NCI-H345 treated with DMSO at 0.1 percent for 48 hours (cell line): ENCODE results near the gene GLRX5.

Source experiments
- DNase-seq: peaks from one replicate; lab custom pipeline; 2025; ENCODE audit not compliant: unreplicated experiment; lab: John Stamatoyannopoulos, UW

The GLRX5 gene

DNA sequence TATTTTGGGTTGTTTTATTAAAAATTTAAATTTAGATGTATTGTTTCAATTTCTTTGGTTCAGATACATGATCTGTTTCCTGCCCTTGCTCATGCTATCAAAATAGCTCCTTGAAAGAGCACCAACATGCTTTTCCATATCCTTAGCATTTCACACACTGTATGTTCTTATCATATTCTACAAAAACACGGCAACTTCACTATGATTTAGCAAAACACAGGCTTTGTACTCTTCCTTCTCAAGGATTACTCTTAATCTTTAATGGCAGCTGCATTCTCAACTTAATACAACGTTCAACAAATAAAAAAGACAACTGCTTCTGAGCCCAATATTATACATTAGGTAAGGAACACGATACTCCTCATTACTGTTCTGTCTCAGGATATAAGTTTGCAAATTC lies 2.9 kb upstream of the GLRX5 start:
- no peak for DNase-seq

DNA sequence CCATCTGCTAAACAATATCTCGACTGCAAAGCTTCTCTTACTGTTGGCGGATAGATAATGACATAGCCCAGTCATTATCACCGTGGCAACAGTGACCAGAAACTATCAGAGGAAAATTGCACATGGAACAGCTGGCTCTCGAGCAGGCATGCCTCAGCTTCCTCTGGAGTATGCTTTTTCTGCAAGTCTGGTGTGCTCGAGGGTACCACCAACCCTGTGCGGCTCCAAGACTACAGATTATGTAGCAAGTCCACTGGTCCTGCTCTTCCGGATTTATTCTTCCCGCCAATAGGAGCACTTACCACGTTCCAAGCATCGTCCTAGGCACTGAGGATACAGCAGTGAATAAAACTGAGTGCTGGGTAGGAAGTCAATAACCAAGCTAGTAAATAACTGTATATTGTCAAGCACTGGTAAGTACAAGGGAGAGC lies 1.4 kb upstream of the GLRX5 start:
- DNase-seq = no peak

DNA sequence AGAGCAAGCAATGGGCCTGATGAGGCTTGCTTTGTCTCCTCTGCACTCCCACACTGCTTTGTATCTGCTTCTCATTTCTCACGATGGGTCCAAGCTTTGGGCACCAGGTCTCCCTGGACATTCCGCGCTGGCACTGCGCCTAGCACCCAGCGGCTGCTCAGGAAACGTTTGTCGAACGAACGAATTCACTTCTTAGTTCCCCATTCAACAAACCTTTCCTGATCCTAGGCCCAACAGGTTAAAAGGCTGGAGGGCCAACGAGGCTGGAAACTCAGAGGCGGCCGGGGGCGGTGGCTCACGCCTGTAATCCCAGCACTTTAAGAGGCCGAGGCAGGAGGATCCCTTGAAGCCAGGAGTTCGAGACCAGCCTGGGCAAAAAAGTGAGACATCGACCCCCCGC lies 1.0 kb upstream of the GLRX5 start:
- no peak for DNase-seq

DNA sequence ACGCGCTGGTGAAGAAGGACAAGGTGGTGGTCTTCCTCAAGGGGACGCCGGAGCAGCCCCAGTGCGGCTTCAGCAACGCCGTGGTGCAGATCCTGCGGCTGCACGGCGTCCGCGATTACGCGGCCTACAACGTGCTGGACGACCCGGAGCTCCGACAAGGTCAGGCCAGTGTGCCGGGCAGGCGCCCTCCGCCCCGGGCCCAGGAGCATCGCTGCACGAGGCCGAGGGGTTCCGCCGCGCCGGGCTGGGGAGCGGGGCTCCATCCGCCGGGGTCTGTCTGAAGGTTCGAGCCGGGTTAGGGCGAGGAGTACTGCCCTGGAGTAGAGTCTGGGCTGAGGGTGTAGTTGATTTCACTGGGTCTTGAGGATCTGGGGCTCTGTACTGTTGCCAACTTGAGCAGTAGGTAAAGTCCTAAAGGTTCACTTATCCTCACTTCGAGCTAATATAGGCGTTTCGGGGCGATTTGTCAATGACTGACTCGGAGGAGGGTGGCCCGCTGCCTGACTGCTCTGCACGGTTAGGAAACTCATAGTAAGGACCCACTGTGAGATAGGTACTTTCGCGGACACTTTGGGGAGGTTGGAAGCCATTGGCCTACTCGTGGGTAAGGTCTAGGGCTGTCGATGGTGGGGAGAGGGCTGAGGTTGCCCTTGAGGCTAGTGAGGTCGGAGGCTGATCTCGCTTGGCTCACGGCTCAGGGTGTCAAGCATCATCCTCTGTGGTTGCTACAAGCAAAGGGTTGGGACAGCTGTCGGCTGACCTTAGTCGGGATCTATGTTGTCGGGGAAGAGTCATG lies 574 bp downstream of the GLRX5 start:
- no peak for DNase-seq

DNA sequence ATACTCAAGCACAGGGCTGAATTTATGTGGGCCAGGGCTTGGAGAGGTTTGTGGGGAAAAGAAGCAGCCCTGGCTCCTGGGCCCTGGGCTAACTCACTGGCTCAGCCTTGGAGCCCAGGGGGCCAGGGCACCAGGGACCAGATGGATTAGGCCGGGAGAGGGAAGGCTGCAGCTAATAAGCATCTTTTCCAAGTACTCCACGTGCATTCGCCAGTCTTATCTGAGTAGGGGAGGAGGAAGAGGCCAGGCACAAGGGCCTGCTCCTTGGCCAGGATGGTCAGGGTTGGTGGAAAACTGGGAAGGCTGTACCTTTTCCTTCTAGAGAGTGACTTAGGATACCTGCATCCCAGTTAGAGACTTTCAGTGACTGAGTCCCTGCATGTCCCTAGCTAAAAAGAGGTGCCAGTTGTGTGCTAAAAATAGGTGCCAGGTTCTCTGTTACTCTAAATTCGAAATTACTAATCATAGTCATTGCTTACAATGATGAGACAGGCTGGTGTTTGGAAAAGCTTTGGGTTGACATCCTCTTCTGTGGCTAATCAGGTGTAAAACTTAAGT lies 1.3 kb downstream of the GLRX5 start:
- no peak for DNase-seq

DNA sequence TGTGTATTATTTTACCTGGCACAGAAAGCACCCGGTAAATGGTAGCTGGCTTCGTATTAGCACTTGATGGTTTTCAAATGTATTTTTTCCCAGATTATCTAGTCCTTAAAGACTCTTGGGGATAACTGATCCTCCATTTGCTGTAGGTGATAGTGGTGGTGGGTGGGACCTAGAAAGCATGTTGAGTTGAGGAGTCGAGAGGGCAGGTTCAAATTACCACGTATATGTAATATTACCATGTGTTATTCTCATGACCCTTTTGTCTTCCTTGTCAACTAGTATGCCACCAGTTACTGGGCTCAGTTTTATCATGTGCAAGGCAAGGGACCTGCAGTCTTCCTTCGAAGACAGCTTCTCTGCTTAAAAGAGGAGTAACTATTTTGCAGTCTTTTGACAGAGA lies 1.8 kb downstream of the GLRX5 start:
- no peak for DNase-seq

DNA sequence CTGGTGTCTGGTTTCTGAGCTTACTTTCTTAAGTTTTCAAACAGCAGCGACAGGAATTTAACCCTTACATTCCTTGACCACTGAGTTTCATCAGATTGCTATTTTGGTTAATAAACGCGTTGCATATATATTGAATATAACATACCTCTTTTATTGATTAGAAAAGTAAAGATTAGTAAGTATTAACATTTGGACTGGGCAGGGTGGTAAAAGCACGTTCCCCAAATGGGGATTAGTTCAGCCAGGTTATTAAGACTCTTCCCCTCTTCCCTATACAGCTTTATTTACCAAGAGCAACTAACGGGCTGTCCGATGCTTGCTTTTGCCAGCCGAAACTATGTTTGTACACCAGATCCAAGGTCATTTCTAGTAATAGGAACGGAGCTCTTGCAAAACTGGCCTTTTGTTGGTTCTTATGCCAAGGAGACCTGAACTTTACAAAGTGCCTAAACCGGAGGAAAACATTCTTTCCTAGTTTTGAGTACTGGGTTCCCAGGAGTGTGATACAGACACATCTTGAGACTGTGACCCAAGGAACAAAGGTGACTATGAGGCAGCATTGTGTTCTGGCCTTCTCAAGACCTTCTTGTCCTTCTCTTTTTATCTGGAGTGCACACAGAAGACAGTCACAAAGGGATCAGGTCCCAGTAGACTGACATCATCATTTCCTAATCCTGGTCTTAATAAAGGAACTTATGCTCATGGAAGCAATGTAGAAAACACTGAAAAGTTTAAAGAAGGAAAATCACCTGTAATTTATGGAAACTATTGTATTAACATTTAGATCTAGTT lies 2.6 kb downstream of the GLRX5 start:
- no peak for DNase-seq

DNA sequence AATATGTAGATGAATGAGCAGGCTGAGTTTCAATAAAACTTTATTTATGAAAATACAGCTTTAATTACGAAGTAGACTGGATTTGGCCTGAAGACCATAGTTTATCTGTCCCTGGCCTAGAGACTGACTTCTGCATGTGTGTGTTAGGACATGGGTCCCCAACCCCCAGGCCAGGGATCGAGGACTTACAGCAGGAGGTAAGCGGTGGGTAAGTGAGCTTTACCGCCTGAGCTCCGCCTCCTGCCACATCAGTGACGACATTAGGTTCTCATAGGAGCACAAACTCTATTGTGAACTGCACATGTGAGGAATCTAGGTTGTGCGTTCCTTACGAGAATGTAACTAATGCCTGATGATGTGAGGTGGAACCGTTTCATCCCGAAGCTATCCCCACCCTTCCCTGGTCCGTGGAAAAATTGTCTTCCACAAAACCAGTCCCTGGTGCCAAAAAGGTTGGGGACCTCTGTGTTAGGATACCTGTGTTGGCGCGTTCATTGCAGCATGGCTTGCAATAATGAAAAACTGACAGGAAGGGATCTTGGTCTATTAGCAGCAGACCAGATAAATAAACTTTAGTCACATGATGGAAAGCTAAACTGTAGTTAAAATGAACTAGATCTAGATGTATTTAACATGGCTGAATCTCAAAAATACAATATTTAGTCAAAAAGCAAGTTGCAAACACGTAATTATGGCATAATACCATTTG lies 4.1 kb downstream of the GLRX5 start:
- DNase-seq = no peak

DNA sequence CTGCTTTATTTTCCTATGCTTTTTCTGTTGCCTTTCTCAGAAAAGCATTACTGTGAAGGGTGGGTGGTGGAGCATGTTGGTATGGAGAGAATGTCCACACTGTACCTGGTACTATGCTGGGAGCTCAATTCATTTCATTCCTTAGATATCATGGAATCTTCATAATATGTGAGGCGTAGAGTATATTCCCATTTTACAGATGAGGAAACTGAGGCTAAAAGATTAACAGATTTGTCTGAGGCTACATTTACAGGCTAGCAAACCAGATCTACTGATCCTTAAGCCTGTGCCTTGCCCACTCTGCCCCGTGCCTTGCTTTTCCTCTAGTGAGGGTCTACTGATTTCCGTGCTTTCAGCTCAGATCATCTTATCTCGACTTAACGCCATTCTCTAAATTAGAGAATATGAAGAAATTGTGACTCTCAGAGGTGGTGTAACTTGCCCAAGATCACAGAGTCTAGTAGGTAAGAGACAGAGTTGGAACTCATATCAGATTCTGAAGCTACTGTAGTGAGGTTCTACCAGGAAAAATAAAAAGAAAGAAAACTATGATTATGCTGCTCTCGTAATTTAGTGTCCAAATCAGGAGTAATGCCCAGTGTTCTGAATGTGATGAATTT lies 5.5 kb downstream of the GLRX5 start:
- no peak for DNase-seq

DNA sequence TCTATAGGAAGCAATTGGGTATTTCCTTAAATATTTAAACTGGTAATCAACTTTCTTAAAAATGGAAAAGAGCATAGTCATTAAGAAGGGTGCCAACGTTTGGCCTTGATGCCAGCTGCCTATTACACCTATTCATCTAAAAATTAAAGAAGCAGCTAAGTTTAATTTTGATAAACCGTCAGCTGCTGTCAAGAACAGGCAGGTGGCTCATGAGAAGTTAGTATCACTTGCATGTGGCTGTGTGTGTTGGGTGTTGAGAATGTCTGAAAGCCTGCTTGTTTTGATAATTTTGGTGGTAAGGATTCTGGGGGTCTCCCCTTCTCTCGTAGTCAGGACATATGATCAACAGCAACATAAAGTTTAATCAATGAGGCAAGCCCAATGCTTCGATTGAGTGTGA lies 6.5 kb downstream of the GLRX5 start:
- no peak for DNase-seq

DNA sequence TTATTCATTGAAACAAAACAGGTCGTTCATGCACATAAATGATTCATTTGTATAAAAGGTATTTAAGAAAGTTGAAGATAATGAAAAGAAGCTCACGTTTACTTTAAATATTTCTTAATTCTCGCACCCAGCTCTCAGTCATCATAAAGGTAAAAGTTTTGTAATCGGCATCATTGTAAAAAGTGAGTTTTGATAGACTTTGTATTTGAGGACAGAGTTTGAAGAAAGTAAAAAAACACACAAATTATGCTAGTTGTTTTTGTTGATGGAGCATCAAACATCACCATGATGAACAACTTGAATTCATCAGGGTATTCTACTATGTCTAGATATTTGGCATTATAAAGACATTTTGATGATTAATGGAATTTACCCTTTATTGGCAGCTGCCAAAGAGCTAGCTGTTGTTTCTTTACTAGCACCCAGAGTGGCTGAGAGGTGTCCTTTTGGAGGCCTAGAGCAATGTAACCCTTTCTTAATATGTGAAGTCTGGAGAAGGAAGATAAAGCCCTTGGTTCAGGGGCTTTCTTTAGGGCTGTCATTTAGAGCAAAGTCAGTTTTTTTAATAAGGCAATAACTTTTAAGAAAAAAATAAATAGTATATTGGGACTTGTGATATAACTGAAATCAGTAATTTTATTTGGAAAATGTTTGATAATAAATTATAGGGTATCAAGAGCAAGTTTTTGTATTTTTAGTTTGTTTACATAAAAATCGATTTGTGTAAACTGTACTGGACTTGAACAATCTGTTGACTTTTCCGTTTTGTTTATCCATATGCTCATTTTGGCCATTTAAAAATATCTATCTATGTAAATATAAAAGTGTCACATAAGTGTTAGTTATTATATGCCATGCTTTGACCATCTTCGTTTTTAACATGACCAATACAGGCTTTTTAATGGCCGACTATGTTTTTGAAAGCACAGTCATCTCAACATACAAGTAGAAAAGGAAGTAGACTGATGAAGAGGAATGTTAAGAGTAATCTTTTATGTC lies 7.4 kb downstream of the GLRX5 start:
- DNase-seq = no peak

DNA sequence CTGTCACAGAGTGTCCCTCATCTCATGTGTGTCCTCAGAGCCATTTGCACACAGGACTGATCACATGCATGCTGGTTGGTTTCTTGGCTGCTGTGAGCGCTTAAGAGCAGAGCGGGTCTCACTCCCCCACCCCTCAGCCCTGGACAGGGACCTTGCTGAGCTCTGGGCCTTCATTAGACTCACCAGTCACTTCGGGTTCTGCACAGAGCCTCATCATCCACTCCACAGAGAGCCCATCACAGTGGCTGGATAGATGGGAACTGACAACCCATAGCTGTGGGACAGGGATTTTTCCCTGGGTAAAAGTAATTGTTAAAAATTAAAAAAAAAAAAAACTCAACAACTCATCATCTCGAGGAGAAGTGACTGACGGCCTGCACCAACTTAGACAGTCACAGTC lies 8.2 kb downstream of the GLRX5 start:
- no peak for DNase-seq

DNA sequence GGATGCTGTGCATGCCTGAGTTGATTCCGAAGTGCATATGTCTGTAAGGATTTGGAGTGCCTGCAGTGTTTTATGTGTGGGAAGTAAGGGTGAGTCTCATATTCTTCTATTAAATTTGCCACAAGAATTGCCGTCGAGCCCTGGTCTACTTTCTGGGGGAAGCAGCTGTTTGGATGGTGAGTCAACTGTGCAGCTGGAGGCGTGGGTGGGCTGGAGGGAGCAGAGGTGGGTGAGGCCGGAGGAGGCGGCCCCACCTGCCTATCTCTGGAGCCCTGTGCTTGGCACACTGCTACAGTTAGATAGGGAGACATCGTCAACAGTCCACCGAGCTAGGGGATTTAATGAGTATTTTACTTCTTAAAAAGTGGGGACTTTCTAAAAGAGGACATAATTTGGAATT lies 9.7 kb downstream of the GLRX5 start:
- no peak for DNase-seq

DNA sequence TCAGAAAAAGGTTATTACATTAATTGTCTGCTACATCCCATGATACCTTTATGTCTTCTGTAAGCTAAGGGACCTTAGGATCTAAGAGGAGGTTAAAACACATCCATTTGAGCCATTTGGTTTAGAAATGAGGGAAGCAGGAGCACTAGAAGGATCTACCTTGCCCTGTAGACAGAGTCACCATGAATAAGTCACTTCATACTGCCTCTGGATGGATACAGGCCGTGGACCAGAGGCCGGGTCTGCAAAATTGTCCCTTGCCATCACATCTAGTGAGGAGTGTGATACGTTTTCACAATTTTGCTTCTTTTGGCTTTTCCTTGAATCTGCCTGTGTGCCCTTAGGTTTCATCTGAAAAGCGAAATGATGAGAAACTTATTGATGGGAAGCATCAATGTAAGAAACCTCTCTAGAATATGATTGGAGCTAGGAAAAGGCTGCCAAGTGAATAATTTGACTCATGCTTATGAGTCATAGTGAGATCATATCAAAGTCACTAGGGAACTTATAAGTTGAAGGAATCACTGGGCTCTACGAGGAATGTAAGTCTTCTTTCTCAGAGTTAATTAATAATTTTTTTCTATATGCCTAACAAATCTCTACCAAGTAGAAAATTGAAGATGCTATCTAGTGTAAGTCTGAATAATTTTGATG lies 10.8 kb downstream of the GLRX5 start:
- no peak for DNase-seq

DNA sequence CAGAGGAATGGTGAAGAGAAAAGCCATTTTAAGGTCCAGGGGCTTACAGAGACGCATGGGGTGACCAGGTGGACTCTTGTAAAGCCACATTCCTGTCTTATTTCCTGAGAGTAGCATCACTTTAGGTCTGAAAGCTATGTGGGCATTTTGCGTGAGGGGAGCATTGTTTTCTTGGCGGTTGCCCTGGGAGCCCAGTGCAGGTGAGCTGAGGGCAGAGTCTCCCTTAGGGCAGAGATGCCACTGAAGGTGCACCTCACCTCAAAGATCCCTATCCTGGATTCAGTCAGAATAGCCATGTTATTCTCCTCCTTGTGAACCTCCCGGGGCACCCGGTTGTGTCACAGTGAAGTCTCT lies 12.4 kb downstream of the GLRX5 start:
- DNase-seq = no peak

DNA sequence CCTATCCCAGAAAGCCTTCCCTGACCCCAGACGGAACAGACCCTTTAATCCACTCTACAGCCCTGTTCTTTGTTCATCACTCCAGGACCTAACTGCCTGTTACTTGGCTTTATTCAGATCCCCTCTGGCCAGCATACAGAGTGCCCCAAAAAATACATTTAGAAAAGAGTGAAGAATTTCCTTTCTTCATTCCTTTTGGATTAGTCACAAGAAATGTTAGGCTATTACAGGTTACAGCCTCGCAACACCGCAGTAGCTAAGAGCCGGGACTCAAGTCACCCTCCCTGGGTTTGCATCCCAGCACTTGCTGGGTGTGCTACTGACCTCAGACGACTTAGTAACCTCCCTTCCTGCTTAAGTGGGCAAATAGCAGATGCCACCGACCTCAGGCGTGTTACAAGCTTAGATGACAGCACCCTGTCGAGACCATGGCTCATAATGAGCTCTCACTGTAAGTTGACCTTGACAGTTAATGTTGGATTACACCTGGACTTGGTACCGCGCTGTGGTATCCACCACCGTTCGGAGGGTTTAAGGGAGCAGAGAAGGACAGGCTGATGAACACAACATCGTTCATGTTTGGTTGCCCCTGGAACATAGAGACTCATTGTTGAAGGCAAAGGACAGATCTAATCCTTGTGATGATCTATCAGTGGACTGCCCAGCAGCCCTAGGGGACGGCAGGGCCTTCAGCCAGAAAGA lies 12.9 kb downstream of the GLRX5 start:
- no peak for DNase-seq

DNA sequence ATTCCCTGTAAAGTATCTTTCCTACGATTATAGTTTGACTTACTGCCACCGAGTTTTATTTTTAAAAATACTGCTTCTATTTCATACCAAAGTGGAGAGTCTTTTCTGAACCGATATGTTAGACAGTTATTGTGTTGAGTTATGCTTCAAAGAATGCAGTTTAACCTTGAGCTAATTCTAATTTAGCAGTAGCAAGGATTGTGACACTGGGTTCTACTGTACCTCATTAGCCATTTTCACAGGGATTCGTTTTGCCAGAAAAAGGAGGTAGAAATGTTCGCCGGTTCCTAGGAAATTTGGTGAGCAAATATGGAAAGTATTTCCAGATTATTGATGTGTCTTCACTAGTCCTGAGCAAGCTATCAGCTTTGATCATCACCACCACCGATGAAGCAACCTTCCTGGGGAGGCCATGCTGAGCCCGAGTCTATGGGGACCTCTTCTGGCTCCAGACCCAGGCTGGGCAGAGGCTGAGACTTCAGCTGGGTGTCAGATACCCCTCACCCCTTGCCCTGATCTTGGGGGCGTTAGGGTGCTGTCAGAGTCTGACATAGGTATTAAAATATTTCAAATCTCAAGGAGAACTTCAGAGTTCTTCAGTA lies 13.6 kb downstream of the GLRX5 start:
- DNase-seq = no peak
